Osteocyte (in vitro differentiated cells): ENCODE results near the gene RAB38. TPM values are rescaled to one million over a fixed set of nuclear protein-coding genes. Genes with fewer than 3 reads are reported as not detected.

Source experiments
- DNase-seq: peaks from one replicate; pipeline ENCODE4 v3.0.0; 2021; ENCODE audit warnings: mixed read lengths; ENCODE audit not compliant: unreplicated experiment; ENCODE audit errors: extremely low spot score
- H3K27ac Mint-ChIP-seq: one replicate; pipeline ENCODE4 v1.8.0; 2021; ENCODE audit warnings: mild to moderate bottlenecking, mixed read lengths; ENCODE audit not compliant: unreplicated experiment
- H3K27me3 Mint-ChIP-seq: one replicate; pipeline ENCODE4 v1.8.0; 2021; ENCODE audit warnings: mixed read lengths; ENCODE audit not compliant: unreplicated experiment
- H3K36me3 Mint-ChIP-seq: one replicate; pipeline ENCODE4 v1.8.0; 2021; ENCODE audit warnings: mixed read lengths; ENCODE audit not compliant: unreplicated experiment
- H3K4me1 Mint-ChIP-seq: one replicate; pipeline ENCODE4 v1.8.0; 2021; ENCODE audit warnings: mixed read lengths; ENCODE audit not compliant: unreplicated experiment
- H3K4me3 Mint-ChIP-seq: one replicate; pipeline ENCODE4 v1.8.0; 2021; ENCODE audit warnings: mild to moderate bottlenecking, moderate library complexity, mixed read lengths; ENCODE audit not compliant: unreplicated experiment
- H3K9me3 Mint-ChIP-seq: one replicate; pipeline ENCODE4 v1.8.0; 2021; ENCODE audit warnings: mixed read lengths; ENCODE audit not compliant: unreplicated experiment
- CTCF ChIP-seq: fragments of 200-600 bp; sonication (generic); IDR thresholded peaks from 2 replicates; pipeline ENCODE4 v1.5.0; 2021; ENCODE audit warnings: antibody characterized with exemption, mild to moderate bottlenecking, moderate library complexity
- total RNA-seq: library from RNA; stranded (reverse); gene quantifications from 2 replicates; pipeline ENCODE4 v1.2.1, GENCODE V29; 2021

RAB38 gene
- total RNA-seq, 1 donor from 2014 or later = not detected

GRCh38 chr11:88194990-88195389 lies 19.7 kb upstream of the RAB38 start:
- H3K4me1 Mint-ChIP-seq = no peaks in the 10 kb centered on the region
- H3K27ac Mint-ChIP-seq = no peak overlapping the region
- H3K9me3 Mint-ChIP-seq = peaks cover 22% of the 10 kb centered on the region
- no peak for DNase-seq
- H3K27me3 Mint-ChIP-seq = no peaks in the 10 kb centered on the region
- H3K4me3 Mint-ChIP-seq = no peak overlapping the region
- no peaks in the 10 kb centered on the region for H3K36me3 Mint-ChIP-seq
- no peak for TF ChIP-seq CTCF

GRCh38 chr11:88193278-88193677 lies 18.0 kb upstream of the RAB38 start:
- Mint-ChIP-seq H3K27me3 (no peaks in the 10 kb centered on the region), H3K9me3 (peaks cover 22% of the 10 kb centered on the region), H3K4me3 (no peak overlapping the region), H3K36me3 (no peaks in the 10 kb centered on the region), H3K4me1 (no peaks in the 10 kb centered on the region), H3K27ac (no peak overlapping the region)
- no peak for DNase-seq
- TF ChIP-seq CTCF = no peak

GRCh38 chr11:88188932-88189253 lies 13.7 kb upstream of the RAB38 start:
- Mint-ChIP-seq H3K27me3 (peaks cover 3% of the 10 kb centered on the region), H3K4me3 (no peak overlapping the region), H3K4me1 (no peaks in the 10 kb centered on the region), H3K9me3 (no peaks in the 10 kb centered on the region), H3K27ac (no peak overlapping the region), H3K36me3 (no peaks in the 10 kb centered on the region)
- no peak for DNase-seq
- no peak for TF ChIP-seq CTCF

GRCh38 chr11:88188251-88188931 lies 13.1 kb upstream of the RAB38 start:
- no peak overlapping the region for H3K4me3 Mint-ChIP-seq
- peaks cover 6% of the 10 kb centered on the region for H3K27me3 Mint-ChIP-seq
- H3K36me3 Mint-ChIP-seq = no peaks in the 10 kb centered on the region
- no peak for TF ChIP-seq CTCF
- H3K27ac Mint-ChIP-seq = no peak overlapping the region
- H3K4me1 Mint-ChIP-seq = no peaks in the 10 kb centered on the region
- H3K9me3 Mint-ChIP-seq = no peaks in the 10 kb centered on the region
- no peak for DNase-seq

- Mint-ChIP-seq H3K27me3 (peaks cover 12% of the 10 kb centered on the region), H3K4me1 (no peaks in the 10 kb centered on the region), H3K9me3 (no peaks in the 10 kb centered on the region), H3K4me3 (no peak overlapping the region), H3K36me3 (no peaks in the 10 kb centered on the region), H3K27ac (no peak overlapping the region)
- TF ChIP-seq CTCF = no peak
- no peak for DNase-seq
Measured at GRCh38 chr11:88183233-88183632, 8.0 kb upstream of the RAB38 start.
